DMS153 treated with DMSO at 0.1 percent for 48 hours (cell line): ENCODE measurements around the gene CRYGC.

Experiments used
- DNase-seq: peaks from one replicate; lab custom pipeline; 2025; ENCODE audit not compliant: unreplicated experiment; lab: John Stamatoyannopoulos, UW

Gene CRYGC

DNA sequence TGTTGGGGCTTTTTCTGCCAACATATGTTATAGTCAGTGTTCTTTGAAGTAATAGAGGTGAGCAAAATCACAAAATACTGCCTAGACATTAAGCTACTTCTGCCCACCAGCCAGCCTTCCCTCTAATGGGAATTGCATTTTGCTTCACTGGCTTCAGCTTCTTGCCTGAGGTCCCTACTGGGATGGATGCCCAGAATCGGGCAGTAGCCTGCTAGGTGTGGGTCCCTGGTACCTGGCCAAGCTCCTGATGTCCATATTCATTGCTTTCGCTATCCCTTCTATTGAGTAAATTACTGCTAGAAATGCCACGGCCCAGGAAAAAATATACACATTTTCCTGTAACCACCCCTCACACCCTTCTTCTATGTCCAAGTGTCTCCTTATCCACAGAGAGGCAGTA lies 32.3 kb downstream of the CRYGC start:
- DNase-seq, result no peak

DNA sequence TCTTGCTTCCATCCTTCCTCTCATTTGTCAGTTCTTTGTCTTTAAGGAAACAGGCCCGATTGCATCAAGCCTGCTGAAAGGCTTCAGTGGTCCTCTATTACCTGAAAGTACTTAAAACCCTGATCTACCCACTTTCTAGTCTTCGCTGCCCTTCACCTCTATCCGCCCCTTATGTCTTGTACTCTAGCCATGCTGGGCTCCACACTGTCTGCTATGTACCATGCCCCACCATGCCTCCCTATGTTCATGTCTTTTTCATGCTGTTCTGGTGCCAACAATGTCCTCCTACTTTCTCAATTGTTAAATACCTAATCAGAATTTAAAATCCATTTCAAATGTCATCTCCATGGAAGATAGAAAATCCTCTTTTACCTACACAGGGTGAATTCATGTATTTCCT lies 33.5 kb downstream of the CRYGC start:
- no peak for DNase-seq

DNA sequence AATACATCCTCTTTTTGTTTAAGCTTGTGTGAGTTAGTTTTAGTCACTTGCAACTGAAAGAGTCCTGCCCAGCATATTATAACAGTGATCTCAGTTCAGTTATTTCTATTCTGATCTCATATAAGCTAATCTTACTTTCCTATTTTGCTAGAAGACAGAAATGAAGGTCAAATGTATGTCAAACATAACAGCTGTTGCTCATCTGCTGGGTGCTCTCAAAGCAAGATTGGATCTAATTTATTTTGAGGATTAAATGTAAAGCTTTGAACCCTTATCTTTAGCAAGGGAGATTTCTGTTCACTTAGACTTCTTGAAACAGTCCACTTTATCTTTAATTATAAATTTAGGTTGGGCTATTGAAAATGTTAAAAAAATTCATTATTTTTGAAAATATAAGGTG lies 36.5 kb downstream of the CRYGC start:
- no peak for DNase-seq

DNA sequence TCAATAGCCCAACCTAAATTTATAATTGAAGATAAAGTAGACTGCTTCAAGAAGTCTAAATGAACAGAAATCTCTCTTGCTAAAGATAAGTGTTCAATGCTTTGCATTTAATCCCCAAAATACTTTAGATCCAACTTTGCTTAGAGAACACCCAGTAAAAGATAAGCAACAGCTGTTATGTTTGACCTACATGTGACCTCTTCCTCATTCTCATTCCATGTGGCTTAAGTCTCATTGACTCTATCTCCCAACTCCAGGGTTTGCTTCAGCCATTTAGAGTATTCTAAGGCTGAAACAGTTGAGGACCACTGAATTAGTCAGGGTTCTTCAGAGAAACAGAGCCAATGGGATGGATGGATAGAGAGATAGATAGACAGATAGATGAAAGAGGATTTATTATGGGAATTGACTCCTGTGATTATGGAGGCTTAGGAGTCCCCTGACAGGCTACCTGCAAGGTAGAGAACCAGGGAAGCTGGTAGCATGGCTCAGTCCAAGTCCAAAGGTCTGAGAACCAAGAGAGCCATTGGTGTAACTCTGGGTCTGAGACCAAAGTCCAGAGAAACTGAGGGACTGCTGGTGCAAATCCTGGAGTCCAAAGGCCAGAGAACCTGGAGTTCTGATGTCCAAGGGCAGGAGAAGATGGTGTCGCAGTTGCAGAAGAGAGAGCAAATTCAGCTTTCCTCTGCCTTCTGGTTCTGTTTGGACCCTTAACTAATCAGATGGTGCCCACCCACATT lies 37.4 kb downstream of the CRYGC start:
- no peak for DNase-seq

DNA sequence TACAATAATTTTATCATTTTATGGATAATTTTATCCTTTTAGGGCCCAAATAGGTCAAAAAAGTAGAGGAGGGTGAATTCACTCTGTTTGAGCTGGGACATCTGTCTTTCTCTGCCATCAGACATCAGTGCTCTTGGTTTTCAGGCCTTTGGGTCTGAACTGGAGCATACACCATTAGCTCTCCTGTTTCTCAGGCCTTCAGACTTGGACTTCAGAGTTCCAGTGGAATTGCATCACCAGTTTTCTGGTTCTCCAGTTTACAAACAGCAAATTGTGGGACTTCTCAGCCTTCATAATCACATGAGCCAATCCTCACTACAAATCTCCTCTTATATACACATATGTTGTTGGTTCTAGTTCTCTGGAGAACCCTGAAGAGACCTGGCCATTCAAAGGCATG lies 39.2 kb downstream of the CRYGC start:
- no peak for DNase-seq

DNA sequence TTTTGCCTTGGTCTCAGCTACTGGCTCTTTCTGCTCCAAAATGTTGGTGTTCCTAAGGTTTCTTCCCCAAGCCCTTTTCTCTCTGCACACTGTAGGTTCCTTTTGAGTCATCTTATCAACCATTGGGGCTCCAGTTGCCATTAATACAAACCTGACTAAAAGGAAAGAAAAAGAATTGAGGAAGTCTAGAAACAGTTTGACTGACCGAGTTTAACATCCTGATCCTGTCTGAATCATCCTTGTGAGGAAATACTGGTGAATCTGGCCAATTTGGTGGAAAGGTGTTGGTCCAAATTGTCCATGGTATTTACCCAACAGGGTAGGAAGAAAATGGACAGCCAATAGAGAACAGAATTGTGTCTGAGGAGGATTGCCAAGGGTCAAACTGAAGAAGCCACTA lies 43.6 kb downstream of the CRYGC start:
- no peak for DNase-seq

DNA sequence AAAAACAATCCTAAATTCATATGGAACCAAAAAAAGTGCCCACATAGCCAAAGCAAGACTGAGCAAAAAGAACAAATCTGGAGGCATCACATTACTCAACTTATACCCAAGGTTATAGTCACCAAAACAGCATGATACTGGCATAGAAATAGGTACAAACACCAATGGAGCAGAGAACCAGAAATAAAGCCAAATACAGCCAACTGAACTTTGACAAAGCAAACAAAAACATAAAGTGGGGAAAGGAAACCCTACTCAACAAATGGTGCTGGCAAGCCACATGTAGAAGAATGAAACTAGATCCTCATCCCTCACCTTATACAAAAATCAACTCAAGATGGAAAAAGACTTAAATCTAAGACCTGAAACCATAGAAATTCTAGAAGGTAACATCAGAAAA lies 45.8 kb downstream of the CRYGC start:
- no peak for DNase-seq
